HG03025 (cell line): ENCODE data around the gene TIGD4.

Source experiments
- ATAC-seq: cut with Tn5 transposase; IDR thresholded peaks from one replicate; pipeline ENCODE4 v1.9.1; 2021; ENCODE audit warnings: mild to moderate bottlenecking, moderate library complexity; ENCODE audit not compliant: unreplicated experiment, low FRiP score

Gene TIGD4

GRCh38 chr4:152728343-152728742 lies 51.2 kb downstream of the TIGD4 start:
- no peak for ATAC-seq

- ATAC-seq = no peak
Measured at GRCh38 chr4:152727784-152728183, 51.7 kb downstream of the TIGD4 start.

- no peak for ATAC-seq
Measured at GRCh38 chr4:152724494-152724893, 55.0 kb downstream of the TIGD4 start.

GRCh38 chr4:152723236-152723635 lies 56.3 kb downstream of the TIGD4 start:
- no peak for ATAC-seq

- no peak for ATAC-seq
Measured at GRCh38 chr4:152719801-152720556, 59.6 kb downstream of the TIGD4 start.
